ENCODE measurements around the gene TBK1.

- TF ChIP-seq CTCF (IDR thresholded peaks at IDR 0.05) (no peak), TCF7 (CRISPR knock-in tag; IDR thresholded peaks at IDR 0.05; ENCODE audit: low read depth) (no peak)
Measured at GRCh38 chr12:64469455-64470142, 17.7 kb downstream of the TBK1 start.
